CD4-positive, CD25-positive, alpha-beta regulatory T cell (primary cell): Measurements from ENCODE around the gene PDILT. TPM values are rescaled to one million over a fixed set of nuclear protein-coding genes. Genes with fewer than 3 reads are reported as not detected.
A peak's percentile ranks its signal among the peaks of the same experiment; 100 is the strongest.
"Not testable (repeated sequence)": the region's sequence is repeated elsewhere in the genome, so short reads cannot be mapped to it uniquely, and the experiment has no call there.

ENCODE experiments used
- ATAC-seq, 2 donors: fragments of 150-1000 bp; cut with Tn5 transposase; one replicate each; pipeline ENCODE4 v1.10.0; 2021; ENCODE audit warnings: low read depth in 2 of 2, moderate number of reproducible peaks in 2 of 2, moderate library complexity in 1 of 2
- DNase-seq, 3 donors: peaks; one replicate each; pipeline versions ENCODE4 v3.0.0 to v3.0.0-alpha.2; 2012 to 2022; ENCODE audit warnings: mixed read lengths in 1 of 3
- H3K27ac ChIP-seq: one replicate; pipeline ENCODE4 v1.7.0; 2013; ENCODE audit warnings: mild to moderate bottlenecking, low read length; ENCODE audit not compliant: insufficient read depth, poor library complexity, severe bottlenecking
- H3K27me3 ChIP-seq: one replicate; pipeline ENCODE4 v1.7.0; 2013; ENCODE audit warnings: low read length; ENCODE audit not compliant: control insufficient read depth, insufficient read depth
- H3K36me3 ChIP-seq: one replicate; pipeline ENCODE4 v1.7.0; 2013; ENCODE audit warnings: mild to moderate bottlenecking, low read length, moderate library complexity; ENCODE audit not compliant: control insufficient read depth, insufficient read depth
- H3K4me1 ChIP-seq: 2 replicates; pipeline ENCODE4 v1.7.0; 2013; ENCODE audit warnings: mild to moderate bottlenecking, low read length; ENCODE audit not compliant: insufficient read depth, control insufficient read depth, poor library complexity, severe bottlenecking
- H3K4me3 ChIP-seq: one replicate; pipeline ENCODE4 v1.7.0; 2013; ENCODE audit warnings: low read depth, mild to moderate bottlenecking, low read length, moderate library complexity
- H3K9me3 ChIP-seq, 2 experiments: 1 replicate in 1 of 2; 2 replicates in 1 of 2; pipeline ENCODE4 v1.7.0; 2013; ENCODE audit warnings: low read length in 2 of 2, mild to moderate bottlenecking in 1 of 2, moderate library complexity in 1 of 2; ENCODE audit not compliant: control insufficient read depth in 2 of 2
- H3K27ac Mint-ChIP-seq, 3 donors: one replicate each; pipeline ENCODE4 v1.8.0; 2020 to 2022; ENCODE audit warnings: mild to moderate bottlenecking in 3 of 3, mixed read lengths in 3 of 3, moderate library complexity in 2 of 3
- H3K27me3 Mint-ChIP-seq: one replicate; pipeline ENCODE4 v1.8.0; 2022; ENCODE audit warnings: mild to moderate bottlenecking, mixed read lengths
- H3K36me3 Mint-ChIP-seq: one replicate; pipeline ENCODE4 v1.8.0; 2020; ENCODE audit warnings: mixed read lengths
- H3K4me1 Mint-ChIP-seq, 4 donors: one replicate each; pipeline ENCODE4 v1.8.0; 2020 to 2022; ENCODE audit warnings: mixed read lengths in 4 of 4, mild to moderate bottlenecking in 1 of 4
- H3K4me3 Mint-ChIP-seq, 4 donors: one replicate each; pipeline ENCODE4 v1.8.0; 2020 to 2022; ENCODE audit warnings: mild to moderate bottlenecking in 4 of 4, mixed read lengths in 4 of 4, moderate library complexity in 3 of 4
- H3K9me3 Mint-ChIP-seq, 7 donors: one replicate each; pipeline ENCODE4 v1.8.0; 2020 to 2022; ENCODE audit warnings: mixed read lengths in 7 of 7, mild to moderate bottlenecking in 3 of 7, moderate library complexity in 2 of 7
- polyA plus RNA-seq, 4 donors: library from polyadenylated mRNA; unstranded; fragments of 300-500 nt; fragmentation: Illumina TruSeq; gene quantifications; one replicate each; pipeline ENCODE4 v1.2.3, GENCODE V29; 2021
- total RNA-seq: library from RNA; stranded (reverse); gene quantifications from one replicate; pipeline ENCODE4 v1.2.3, GENCODE V29; 2022

Gene PDILT
- total and polyA plus RNA-seq, 5 donors from 2014 or later, result not detected

DNA sequence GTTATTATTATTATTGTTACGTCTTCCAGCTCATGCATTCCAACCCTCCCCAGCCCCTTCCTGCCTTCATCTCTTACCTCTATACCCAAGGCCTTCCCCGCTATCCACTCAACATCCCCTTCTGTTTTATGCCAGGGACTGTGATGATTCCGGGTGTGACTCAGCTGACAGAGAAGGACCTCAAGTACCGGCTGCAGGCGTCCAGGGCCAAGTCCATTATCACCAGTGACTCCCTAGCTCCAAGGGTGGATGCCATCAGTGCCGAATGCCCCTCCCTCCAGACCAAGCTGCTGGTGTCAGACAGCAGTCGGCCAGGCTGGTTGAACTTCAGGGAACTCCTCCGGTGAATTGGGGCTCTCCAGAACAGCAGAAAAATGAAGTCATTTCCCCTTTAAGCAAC, 14.6 kb upstream of the PDILT start:
- not testable (repeated sequence) for H3K27ac ChIP-seq, H3K9me3 Mint-ChIP-seq, H3K36me3 ChIP-seq, H3K27me3 ChIP-seq, H3K27ac Mint-ChIP-seq, H3K36me3 Mint-ChIP-seq, H3K27me3 Mint-ChIP-seq, H3K4me3 ChIP-seq, H3K9me3 ChIP-seq, DNase-seq, H3K4me3 Mint-ChIP-seq, H3K4me1 Mint-ChIP-seq, H3K4me1 ChIP-seq, ATAC-seq

DNA sequence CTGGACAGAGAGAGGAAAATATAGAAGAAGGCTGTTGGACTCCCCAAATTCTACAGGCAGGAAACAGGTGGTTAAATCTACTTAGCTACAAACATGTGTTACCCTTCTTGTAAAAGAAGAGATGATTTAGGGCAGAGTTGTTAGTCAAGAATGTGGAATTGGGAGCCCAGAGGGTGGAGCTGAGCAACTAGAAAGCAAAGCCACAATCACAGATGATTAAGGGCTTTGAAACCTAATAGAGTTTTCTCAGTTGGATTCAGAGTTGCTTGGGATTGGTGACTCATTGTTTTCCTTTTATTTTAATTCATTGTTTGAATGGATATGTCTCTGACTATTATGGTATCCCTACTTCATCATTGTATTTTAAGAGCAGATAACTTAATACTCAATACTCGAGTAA, 11.0 kb upstream of the PDILT start:
- no peak for DNase-seq
- H3K27ac ChIP-seq, result no peak overlapping the region
- no peaks in the 10 kb centered on the region for H3K27me3 Mint-ChIP-seq
- no peak for ATAC-seq
- H3K9me3 ChIP-seq, result no peaks in the 10 kb centered on the region
- H3K4me3 Mint-ChIP-seq, result no peak overlapping the region
- H3K27ac Mint-ChIP-seq, result no peak overlapping the region
- no peaks in the 10 kb centered on the region for H3K4me1 ChIP-seq
- no peaks in the 10 kb centered on the region for H3K36me3 ChIP-seq
- H3K4me1 Mint-ChIP-seq, result no peaks in the 10 kb centered on the region
- H3K27me3 ChIP-seq, result no peaks in the 10 kb centered on the region
- H3K9me3 Mint-ChIP-seq, result peaks cover 0 to 2% (median 0%) of the 10 kb centered on the region in 7 donors
- no peaks in the 10 kb centered on the region for H3K36me3 Mint-ChIP-seq
- H3K4me3 ChIP-seq, result no peak overlapping the region

- Histone ChIP-seq H3K36me3 (no peaks in the 10 kb centered on the region), H3K4me1 (no peaks in the 10 kb centered on the region), H3K27me3 (no peaks in the 10 kb centered on the region), H3K9me3 (no peaks in the 10 kb centered on the region), H3K27ac (no peak overlapping the region), H3K4me3 (no peak overlapping the region)
- Mint-ChIP-seq H3K9me3 (no peaks in the 10 kb centered on the region), H3K27me3 (peaks cover 4% of the 10 kb centered on the region), H3K4me3 (no peak overlapping the region), H3K36me3 (no peaks in the 10 kb centered on the region), H3K27ac (no peak overlapping the region), H3K4me1 (no peaks in the 10 kb centered on the region)
- DNase-seq, result no peak
- ATAC-seq, result no peak
Observed at GRCh38 chr16:20411055-20411454, 6.5 kb upstream of the PDILT start.

DNA sequence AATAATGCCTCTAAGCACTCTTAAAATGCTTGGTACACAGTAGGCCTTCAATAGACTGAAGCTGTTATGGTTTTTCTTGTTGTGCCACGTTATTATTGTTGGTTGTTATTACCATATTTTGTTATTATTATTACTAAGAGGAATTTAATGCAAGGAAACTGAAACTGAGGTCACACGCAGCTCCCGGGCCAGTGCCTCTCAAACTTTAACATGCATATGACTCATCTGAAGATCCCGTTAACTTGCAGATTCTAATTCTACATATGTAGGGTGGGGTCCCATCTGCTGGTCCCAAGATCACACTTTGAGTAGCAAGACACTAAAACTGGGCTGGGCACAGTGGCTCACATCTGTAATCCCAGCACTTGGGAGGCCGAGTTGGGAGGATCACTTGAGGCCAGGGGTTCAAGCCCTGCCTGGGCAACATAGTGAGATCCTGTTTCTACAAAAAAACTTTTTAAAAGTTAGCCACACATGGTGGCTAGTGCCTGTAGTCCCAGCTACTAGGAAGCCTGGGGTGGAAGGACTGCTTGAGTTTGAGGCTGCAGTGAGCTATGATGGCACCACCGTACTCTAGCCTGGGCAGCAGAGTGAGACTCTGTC, 5.7 kb upstream of the PDILT start:
- H3K9me3 Mint-ChIP-seq, result no peaks in the 10 kb centered on the region
- Histone ChIP-seq H3K27ac (no peak overlapping the region), H3K4me3 (no peak overlapping the region), H3K9me3 (no peaks in the 10 kb centered on the region), H3K36me3 (no peaks in the 10 kb centered on the region), H3K4me1 (no peaks in the 10 kb centered on the region), H3K27me3 (no peaks in the 10 kb centered on the region)
- H3K27ac Mint-ChIP-seq, result no peak overlapping the region
- H3K36me3 Mint-ChIP-seq, result no peaks in the 10 kb centered on the region
- H3K4me3 Mint-ChIP-seq, result no peak overlapping the region
- H3K27me3 Mint-ChIP-seq, result peaks cover 4% of the 10 kb centered on the region
- DNase-seq, result peak in 1 of 3 donors; percentile 7
- no peaks in the 10 kb centered on the region for H3K4me1 Mint-ChIP-seq
- no peak for ATAC-seq

DNA sequence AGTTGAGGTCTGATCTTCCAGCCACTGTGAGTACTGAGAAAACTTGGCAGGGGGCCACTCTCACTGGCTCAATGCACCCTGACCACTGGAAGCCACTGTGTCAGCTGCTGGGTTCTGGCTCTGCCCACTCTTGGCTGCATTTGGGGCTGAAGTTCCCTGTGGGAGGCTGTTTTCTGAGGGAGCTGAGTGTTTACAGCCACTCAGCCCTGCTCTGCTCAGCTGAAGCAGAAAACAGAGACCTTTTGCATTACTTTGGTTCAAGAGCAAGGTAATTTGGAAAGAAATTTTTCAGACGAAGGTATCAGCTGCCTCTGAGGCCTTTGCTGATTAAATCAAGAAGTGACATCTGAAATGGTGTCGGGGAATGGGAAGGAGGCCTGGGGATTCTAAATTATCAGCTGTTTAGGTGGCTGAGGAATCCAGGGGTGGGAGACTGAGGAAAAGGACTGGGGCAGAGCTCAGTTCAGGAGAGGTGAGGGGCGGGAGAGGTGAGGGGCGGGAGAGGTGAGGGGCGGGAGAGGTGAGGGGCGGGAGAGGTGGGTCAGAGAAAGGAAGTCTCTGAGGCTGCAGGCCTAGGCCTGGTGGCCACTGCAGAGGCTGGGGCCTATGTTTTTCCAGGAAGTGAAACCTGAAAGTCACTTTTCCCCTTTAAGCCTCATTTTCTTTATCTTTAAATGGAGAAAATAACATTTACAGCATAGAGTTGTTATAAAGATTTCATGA, 5.0 kb upstream of the PDILT start, which contains the start of gene ACSM5:
Gene ACSM5 (plus strand): TSS at position 137 of the 723 bp plus-strand sequence. CDS start 1,951 bp downstream, outside the sequence.
- H3K27ac Mint-ChIP-seq, result no peak within 1 kb of the TSS

DNA sequence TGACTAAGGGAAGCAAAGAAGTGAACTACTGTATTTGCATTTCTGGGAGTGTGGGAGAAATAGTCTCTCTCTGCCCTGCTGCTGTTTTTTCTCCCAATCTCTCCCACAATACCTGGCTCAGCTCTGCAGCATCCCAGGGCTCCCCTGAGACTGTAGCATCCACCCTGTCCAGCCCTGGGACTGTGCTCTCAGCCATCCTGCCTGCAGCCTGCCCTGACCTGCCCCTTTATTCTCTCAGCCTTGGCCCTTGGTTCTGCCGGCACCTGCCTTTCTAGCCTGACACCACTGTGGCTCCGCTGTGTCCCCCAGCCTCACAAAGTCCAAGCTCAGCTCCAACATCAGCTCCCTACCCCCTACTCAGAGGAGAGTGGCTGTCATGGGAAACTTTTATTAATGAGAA, 1.9 kb downstream of the PDILT start:
- no peaks in the 10 kb centered on the region for H3K36me3 Mint-ChIP-seq
- H3K4me3 Mint-ChIP-seq, result no peak overlapping the region
- H3K27me3 ChIP-seq, result no peaks in the 10 kb centered on the region
- no peak overlapping the region for H3K4me3 ChIP-seq
- ATAC-seq, result no peak
- H3K27me3 Mint-ChIP-seq, result no peaks in the 10 kb centered on the region
- H3K4me1 ChIP-seq, result no peaks in the 10 kb centered on the region
- no peak overlapping the region for H3K27ac Mint-ChIP-seq
- no peaks in the 10 kb centered on the region for H3K9me3 Mint-ChIP-seq
- H3K27ac ChIP-seq, result no peak overlapping the region
- H3K4me1 Mint-ChIP-seq, result no peaks in the 10 kb centered on the region
- no peaks in the 10 kb centered on the region for H3K9me3 ChIP-seq
- H3K36me3 ChIP-seq, result no peaks in the 10 kb centered on the region
- no peak for DNase-seq

More for the DNA sequence above, 5.0 kb upstream of the PDILT start, which contains the start of gene ACSM5:
- Mint-ChIP-seq H3K27me3 (peaks cover 4% of the 10 kb centered on the region), H3K4me3 (no peak within 1 kb of the TSS), H3K36me3 (no peaks in the 10 kb centered on the region), H3K4me1 (no peaks in the 10 kb centered on the region), H3K9me3 (no peaks in the 10 kb centered on the region)
- no peaks in the 10 kb centered on the region for H3K4me1 ChIP-seq
- DNase-seq, result no peak
- H3K9me3 ChIP-seq, result no peaks in the 10 kb centered on the region
- no peak for ATAC-seq
- no peaks in the 10 kb centered on the region for H3K36me3 ChIP-seq
- H3K4me3 ChIP-seq, result no peak within 1 kb of the TSS
- H3K27me3 ChIP-seq, result no peaks in the 10 kb centered on the region
- no peak within 1 kb of the TSS for H3K27ac ChIP-seq

- no peak overlapping the region for H3K4me3 ChIP-seq
- no peak overlapping the region for H3K27ac ChIP-seq
- no peaks in the 10 kb centered on the region for H3K9me3 ChIP-seq
- no peaks in the 10 kb centered on the region for H3K36me3 ChIP-seq
- no peak overlapping the region for H3K27ac Mint-ChIP-seq
- DNase-seq (no peak), ATAC-seq (no peak)
- H3K4me3 Mint-ChIP-seq, result no peak overlapping the region
- H3K9me3 Mint-ChIP-seq, result no peaks in the 10 kb centered on the region
- no peaks in the 10 kb centered on the region for H3K4me1 ChIP-seq
- no peaks in the 10 kb centered on the region for H3K36me3 Mint-ChIP-seq
- no peaks in the 10 kb centered on the region for H3K27me3 Mint-ChIP-seq
- H3K4me1 Mint-ChIP-seq, result no peaks in the 10 kb centered on the region
- no peaks in the 10 kb centered on the region for H3K27me3 ChIP-seq
Observed at GRCh38 chr16:20401475-20402016, 3.0 kb downstream of the PDILT start.

- Histone ChIP-seq H3K27ac (no peak overlapping the region), H3K4me1 (no peaks in the 10 kb centered on the region), H3K27me3 (no peaks in the 10 kb centered on the region), H3K36me3 (no peaks in the 10 kb centered on the region), H3K4me3 (no peak overlapping the region), H3K9me3 (no peaks in the 10 kb centered on the region)
- H3K27ac Mint-ChIP-seq, result no peak overlapping the region
- H3K4me1 Mint-ChIP-seq, result no peaks in the 10 kb centered on the region
- H3K36me3 Mint-ChIP-seq, result no peaks in the 10 kb centered on the region
- H3K27me3 Mint-ChIP-seq, result no peaks in the 10 kb centered on the region
- H3K9me3 Mint-ChIP-seq, result no peaks in the 10 kb centered on the region
- no peak for ATAC-seq
- DNase-seq, result no peak
- no peak overlapping the region for H3K4me3 Mint-ChIP-seq
Observed at GRCh38 chr16:20401066-20401465, 3.5 kb downstream of the PDILT start.
